Keratinocyte (primary cell): ENCODE results near the gene DSCAM. TPM values are rescaled to one million over a fixed set of nuclear protein-coding genes. Genes with fewer than 3 reads are reported as not detected.

Experiments used
- DNase-seq: peaks from one replicate; pipeline ENCODE4 v3.0.0-alpha.2; 2011; ENCODE audit warnings: low read depth, missing footprints, low spot score
- FAIRE-seq: peaks from 2 replicates; lab custom pipeline; 2011; peaks lifted over from hg19 to GRCh38; lab: Jason Lieb, UNC
- H2AFZ ChIP-seq: 2 replicates; pipeline ENCODE4 v1.6.0; 2012; ENCODE audit warnings: low read length, control low read depth, inconsistent platforms; ENCODE audit not compliant: control insufficient read depth
- H3K27ac ChIP-seq: 2 replicates; pipeline ENCODE4 v1.5.1; 2011; ENCODE audit warnings: low read length; ENCODE audit not compliant: control insufficient read depth, insufficient read depth
- H3K27me3 ChIP-seq: 3 replicates; pipeline ENCODE4 v1.6.0; 2011; ENCODE audit warnings: low read length; ENCODE audit not compliant: control insufficient read depth, insufficient read depth; ENCODE audit errors: extremely low read depth
- H3K36me3 ChIP-seq, 2 experiments: 2 replicates in 1 of 2; 3 replicates in 1 of 2; pipeline ENCODE4 v1.5.1; 2011; ENCODE audit warnings: low read length in 2 of 2, mild to moderate bottlenecking in 1 of 2; ENCODE audit not compliant: control insufficient read depth in 2 of 2, insufficient read depth in 2 of 2; ENCODE audit errors: extremely low read depth in 1 of 2
- H3K4me1 ChIP-seq: 3 replicates; pipeline ENCODE4 v1.5.1; 2011; ENCODE audit warnings: low read length; ENCODE audit not compliant: control insufficient read depth, insufficient read depth; ENCODE audit errors: extremely low read depth
- H3K4me2 ChIP-seq: 3 replicates; pipeline ENCODE4 v1.6.0; 2011; ENCODE audit warnings: low read depth, low read length; ENCODE audit not compliant: control insufficient read depth, insufficient read depth; ENCODE audit errors: extremely low read depth
- H3K4me3 ChIP-seq, 3 experiments: fragments of 200-600 bp in 1 of 3; sonication (generic) in 1 of 3; 2 replicates in 2 of 3; 3 replicates in 1 of 3; pipeline ENCODE4 v1.5.1; 2011 to 2016; ENCODE audit warnings: low read length in 3 of 3, mild to moderate bottlenecking in 3 of 3, control low read depth in 2 of 3, inconsistent platforms in 1 of 3, low read depth in 1 of 3, mixed read lengths in 1 of 3, mixed run types in 1 of 3, moderate library complexity in 1 of 3; ENCODE audit not compliant: control insufficient read depth in 2 of 3, insufficient read depth in 2 of 3; ENCODE audit errors: extremely low read depth in 1 of 3
- H3K79me2 ChIP-seq: 2 replicates; pipeline ENCODE4 v1.6.0; 2012; ENCODE audit warnings: low read length; ENCODE audit not compliant: control insufficient read depth, insufficient read depth
- H3K9ac ChIP-seq: 3 replicates; pipeline ENCODE4 v1.6.0; 2011; ENCODE audit warnings: low read length; ENCODE audit not compliant: control insufficient read depth, insufficient read depth; ENCODE audit errors: extremely low read depth
- H3K9me1 ChIP-seq: 3 replicates; pipeline ENCODE4 v1.6.0; 2011; ENCODE audit warnings: low read length; ENCODE audit not compliant: control insufficient read depth, insufficient read depth; ENCODE audit errors: extremely low read depth
- H3K9me3 ChIP-seq: 2 replicates; pipeline ENCODE4 v1.5.1; 2012; ENCODE audit warnings: low read depth, low read length; ENCODE audit not compliant: control insufficient read depth
- H4K20me1 ChIP-seq: 3 replicates; pipeline ENCODE4 v1.6.0; 2011; ENCODE audit warnings: low read length; ENCODE audit not compliant: control insufficient read depth, insufficient read depth; ENCODE audit errors: extremely low read depth
- CTCF ChIP-seq, 3 experiments: IDR thresholded peaks in 1 of 3; conservative IDR thresholded peaks in 1 of 3; optimal IDR thresholded peaks in 1 of 3; 2 replicates in 2 of 3; 3 replicates in 1 of 3; pipeline versions ENCODE3 to v1.5.1; 2011; ENCODE audit warnings: low read length in 3 of 3, mild to moderate bottlenecking in 3 of 3, moderate library complexity in 2 of 3, control low read depth in 1 of 3, inconsistent platforms in 1 of 3; ENCODE audit not compliant: insufficient read depth in 2 of 3; ENCODE audit errors: extremely low read depth in 1 of 3
- EZH2 ChIP-seq: IDR thresholded peaks from one replicate; pipeline ENCODE4 v1.6.1; 2012; ENCODE audit warnings: inconsistent platforms, mild to moderate bottlenecking, low read length, moderate library complexity
- dilution Hi-C: fragments of 300-500 bp; cut with MboI; formaldehyde crosslinking; loops from one replicate; pipeline ENCODE4 v1.7.0; 2020; ENCODE audit warnings: low sequenced_read_pairs; ENCODE audit not compliant: extremely low pct_ligation_motif_present
- polyA plus RNA-seq, 5 experiments: library from polyadenylated mRNA; depleted of rRNA in 3 of 5; stranded (reverse) in 3 of 5; stranded (forward) in 1 of 5; unstranded in 1 of 5; fragments of >200 nt; gene quantifications; 1 replicate in 1 of 5; 2 replicates in 3 of 5; 3 replicates in 1 of 5; pipeline versions ENCODE4 v1.2.1 to v1.2.3, GENCODE V29; 2011 to 2012; ENCODE audit warnings: missing spikeins in 2 of 5, low read depth in 1 of 5, low replicate concordance in 1 of 5

Gene DSCAM
- polyA plus RNA-seq, 1 donor (not counting 4 experiments of a cell fraction or from before 2014, with no cell fraction given), result 2.1 TPM

- FAIRE-seq (no peak), DNase-seq (no peak)
- no peak for TF ChIP-seq EZH2
- no peak for TF ChIP-seq CTCF (optimal IDR thresholded peaks at IDR 0.05 in 1 of 3, IDR thresholded peaks at IDR 0.05 in 1 of 3, conservative IDR thresholded peaks at IDR 0.05 in 1 of 3; ENCODE audit: extremely low read depth in 1 of 3, insufficient read depth in 2 of 3, low read length in 3 of 3)
- H3K9me1 ChIP-seq, result no peaks in the 10 kb centered on the region
- no peak overlapping the region for H3K4me3 ChIP-seq
- no peaks in the 10 kb centered on the region for H3K9me3 ChIP-seq
- no peak overlapping the region for H3K9ac ChIP-seq
- H3K36me3 ChIP-seq, result no peaks in the 10 kb centered on the region
- no peaks in the 10 kb centered on the region for H3K4me1 ChIP-seq
- no peak overlapping the region for H2AFZ ChIP-seq
- no peaks in the 10 kb centered on the region for H4K20me1 ChIP-seq
- H3K27me3 ChIP-seq, result no peaks in the 10 kb centered on the region
- dilution Hi-C loops, result no loop called here
- no peaks in the 10 kb centered on the region for H3K79me2 ChIP-seq
- no peak overlapping the region for H3K4me2 ChIP-seq
- no peak overlapping the region for H3K27ac ChIP-seq
Measured at GRCh38 chr21:40066221-40066620, 780.7 kb downstream of the DSCAM start.

GRCh38 chr21:40060083-40060677 is 786.8 kb downstream of the DSCAM start:
- Histone ChIP-seq H3K4me3 (no peak overlapping the region), H3K9ac (no peak overlapping the region), H3K4me2 (no peak overlapping the region), H2AFZ (no peak overlapping the region), H3K36me3 (no peaks in the 10 kb centered on the region), H3K79me2 (no peaks in the 10 kb centered on the region), H3K9me1 (no peaks in the 10 kb centered on the region), H3K4me1 (no peaks in the 10 kb centered on the region), H3K9me3 (no peaks in the 10 kb centered on the region), H3K27me3 (no peaks in the 10 kb centered on the region), H4K20me1 (no peaks in the 10 kb centered on the region), H3K27ac (no peak overlapping the region)
- DNase-seq (no peak), FAIRE-seq (no peak)
- dilution Hi-C loops, result no loop called here
- TF ChIP-seq EZH2 (no peak), CTCF (optimal IDR thresholded peaks at IDR 0.05 in 1 of 3, IDR thresholded peaks at IDR 0.05 in 1 of 3, conservative IDR thresholded peaks at IDR 0.05 in 1 of 3; ENCODE audit: extremely low read depth in 1 of 3, insufficient read depth in 2 of 3, low read length in 3 of 3) (no peak)
